Suprapubic skin (tissue), 4 donors: ENCODE results near the gene STXBP1. TPM values are rescaled to one million over a fixed set of nuclear protein-coding genes. Genes with fewer than 3 reads are reported as not detected.

Source experiments
- DNase-seq, 2 donors: peaks; one replicate each; pipeline ENCODE4 v3.0.0-alpha.2; 2019; ENCODE audit warnings: low spot score in 2 of 2
- H3K27ac ChIP-seq: fragments of 200-600 bp; sonication (generic); one replicate; pipeline ENCODE4 v1.5.1; 2019
- H3K27me3 ChIP-seq: fragments of 200-600 bp; sonication (generic); one replicate; pipeline ENCODE4 v1.5.1; 2019
- H3K36me3 ChIP-seq: fragments of 200-600 bp; sonication (generic); one replicate; pipeline ENCODE4 v1.5.1; 2019
- H3K4me1 ChIP-seq: fragments of 200-600 bp; sonication (generic); one replicate; pipeline ENCODE4 v1.5.1; 2019
- H3K4me3 ChIP-seq: fragments of 200-600 bp; sonication (generic); one replicate; pipeline ENCODE4 v1.5.1; 2019; ENCODE audit warnings: mild to moderate bottlenecking
- H3K9me3 ChIP-seq: fragments of 200-600 bp; sonication (generic); one replicate; pipeline ENCODE4 v1.5.1; 2019
- CTCF ChIP-seq, 2 donors: fragments of 200-600 bp in 1 of 2; fragments of 450-650 bp in 1 of 2; sonication (generic) in 1 of 2; IDR thresholded peaks; one replicate each; pipeline ENCODE4 v1.5.1; 2016 to 2019; ENCODE audit warnings: antibody characterized with exemption in 2 of 2, mild to moderate bottlenecking in 1 of 2, moderate library complexity in 1 of 2
- EP300 ChIP-seq: sonication (generic); formaldehyde crosslinking; IDR thresholded peaks from one replicate; pipeline ENCODE4 v1.6.1; 2017; ENCODE audit warnings: antibody characterized with exemption
- POLR2A ChIP-seq, 2 donors: fragments of 450-650 bp; IDR thresholded peaks; one replicate each; pipeline ENCODE4 v1.6.1; 2017; ENCODE audit warnings: antibody characterized with exemption in 2 of 2, mild to moderate bottlenecking in 2 of 2, moderate library complexity in 2 of 2
- POLR2AphosphoS5 ChIP-seq, 3 donors: sonication (generic); formaldehyde crosslinking; IDR thresholded peaks; one replicate each; pipeline ENCODE4 v1.6.1; 2017; ENCODE audit warnings: antibody characterized with exemption in 3 of 3
- WGBS: methylation state at CpG from one replicate; pipeline ENCODE4 v1.1.5; 2018; 5-methylcytosine and 5-hydroxymethylcytosine counted together
- total RNA-seq, 4 donors: library from RNA; depleted of rRNA; stranded (reverse); fragments of >200 nt; gene quantifications; one replicate each; pipeline ENCODE4 v1.1.0, GENCODE V29; 2016

The STXBP1 gene
- total RNA-seq, 4 donors from 2014 or later: 18.4 to 28.2 (median 24.5) TPM

- Histone ChIP-seq H3K27ac (no peak overlapping the region), H3K36me3 (no peaks in the 10 kb centered on the region), H3K4me3 (no peak overlapping the region), H3K9me3 (no peaks in the 10 kb centered on the region), H3K4me1 (peaks cover 28% of the 10 kb centered on the region), H3K27me3 (no peaks in the 10 kb centered on the region)
- DNase-seq: no peak
- WGBS: 23% methylated on average over 11 of the region's 11 CpGs
- TF ChIP-seq POLR2A (IDR thresholded peaks at IDR 0.05): no peak
- TF ChIP-seq POLR2AphosphoS5 (IDR thresholded peaks at IDR 0.05): no peak
- no peak for TF ChIP-seq EP300
- no peak for TF ChIP-seq CTCF (IDR thresholded peaks at IDR 0.05)
Observed at GRCh38 chr9:127637322-127637847, 25.3 kb downstream of the STXBP1 start.

GRCh38 chr9:127640908-127641545 lies 28.9 kb downstream of the STXBP1 start:
- Histone ChIP-seq H3K27me3 (no peaks in the 10 kb centered on the region), H3K36me3 (no peaks in the 10 kb centered on the region), H3K4me1 (peaks cover 8% of the 10 kb centered on the region), H3K27ac (no peak overlapping the region), H3K4me3 (no peak overlapping the region), H3K9me3 (no peaks in the 10 kb centered on the region)
- 96% methylated on average over 5 of the region's 5 CpGs for WGBS
- DNase-seq: no peak
- TF ChIP-seq CTCF (IDR thresholded peaks at IDR 0.05): no peak
- no peak for TF ChIP-seq POLR2A (IDR thresholded peaks at IDR 0.05)
- TF ChIP-seq POLR2AphosphoS5 (IDR thresholded peaks at IDR 0.05): no peak
- no peak for TF ChIP-seq EP300

- TF ChIP-seq CTCF (IDR thresholded peaks at IDR 0.05) (no peak), EP300 (no peak), POLR2A (IDR thresholded peaks at IDR 0.05) (no peak), POLR2AphosphoS5 (IDR thresholded peaks at IDR 0.05) (no peak)
- DNase-seq: no peak
- Histone ChIP-seq H3K27me3 (no peaks in the 10 kb centered on the region), H3K4me3 (no peak overlapping the region), H3K36me3 (no peaks in the 10 kb centered on the region), H3K27ac (no peak overlapping the region), H3K4me1 (peaks cover 7% of the 10 kb centered on the region), H3K9me3 (no peaks in the 10 kb centered on the region)
- WGBS: 67% methylated on average over 10 of the region's 10 CpGs
Observed at GRCh38 chr9:127642082-127642740, 30.1 kb downstream of the STXBP1 start.

- no peak for TF ChIP-seq EP300
- no peak for TF ChIP-seq CTCF (IDR thresholded peaks at IDR 0.05)
- no peaks in the 10 kb centered on the region for H3K9me3 ChIP-seq
- H3K4me1 ChIP-seq: no peaks in the 10 kb centered on the region
- H3K27me3 ChIP-seq: no peaks in the 10 kb centered on the region
- no peaks in the 10 kb centered on the region for H3K36me3 ChIP-seq
- no peak overlapping the region for H3K4me3 ChIP-seq
- no peak for DNase-seq
- 84% methylated on average over 7 of the region's 8 CpGs for WGBS
- H3K27ac ChIP-seq: no peak overlapping the region
Observed at GRCh38 chr9:127644146-127644827, 32.2 kb downstream of the STXBP1 start.

GRCh38 chr9:127644943-127645342 lies 32.9 kb downstream of the STXBP1 start:
- H3K27me3 ChIP-seq: no peaks in the 10 kb centered on the region
- TF ChIP-seq POLR2AphosphoS5 (IDR thresholded peaks at IDR 0.05) (no peak), EP300 (no peak), CTCF (IDR thresholded peaks at IDR 0.05) (no peak), POLR2A (IDR thresholded peaks at IDR 0.05) (no peak)
- H3K36me3 ChIP-seq: no peaks in the 10 kb centered on the region
- H3K4me1 ChIP-seq: no peaks in the 10 kb centered on the region
- DNase-seq: no peak
- no peaks in the 10 kb centered on the region for H3K9me3 ChIP-seq
- H3K4me3 ChIP-seq: no peak overlapping the region
- WGBS: 88% methylated on average over 4 of the region's 4 CpGs
- H3K27ac ChIP-seq: no peak overlapping the region
